ENCODE results near the gene MLLT11.

GRCh38 chr1:151036356-151036755 is 23.8 kb upstream of the MLLT11 start, which contains the start of gene BNIPL:
- TF ChIP-seq CTCF (conservative IDR thresholded peaks at IDR 0.05) (no peak), EZH2 (IDR thresholded peaks at IDR 0.05; ENCODE audit: low read depth) (no peak)

Data from PC-9 (cell line).